Measurements from ENCODE around the gene ETFB. TPM values are rescaled to one million over a fixed set of nuclear protein-coding genes. Genes with fewer than 3 reads are reported as not detected.

The ETFB gene
- polyA plus RNA-seq, 6 donors from 2014 or later: 72.7 to 167 (median 101) TPM

DNA sequence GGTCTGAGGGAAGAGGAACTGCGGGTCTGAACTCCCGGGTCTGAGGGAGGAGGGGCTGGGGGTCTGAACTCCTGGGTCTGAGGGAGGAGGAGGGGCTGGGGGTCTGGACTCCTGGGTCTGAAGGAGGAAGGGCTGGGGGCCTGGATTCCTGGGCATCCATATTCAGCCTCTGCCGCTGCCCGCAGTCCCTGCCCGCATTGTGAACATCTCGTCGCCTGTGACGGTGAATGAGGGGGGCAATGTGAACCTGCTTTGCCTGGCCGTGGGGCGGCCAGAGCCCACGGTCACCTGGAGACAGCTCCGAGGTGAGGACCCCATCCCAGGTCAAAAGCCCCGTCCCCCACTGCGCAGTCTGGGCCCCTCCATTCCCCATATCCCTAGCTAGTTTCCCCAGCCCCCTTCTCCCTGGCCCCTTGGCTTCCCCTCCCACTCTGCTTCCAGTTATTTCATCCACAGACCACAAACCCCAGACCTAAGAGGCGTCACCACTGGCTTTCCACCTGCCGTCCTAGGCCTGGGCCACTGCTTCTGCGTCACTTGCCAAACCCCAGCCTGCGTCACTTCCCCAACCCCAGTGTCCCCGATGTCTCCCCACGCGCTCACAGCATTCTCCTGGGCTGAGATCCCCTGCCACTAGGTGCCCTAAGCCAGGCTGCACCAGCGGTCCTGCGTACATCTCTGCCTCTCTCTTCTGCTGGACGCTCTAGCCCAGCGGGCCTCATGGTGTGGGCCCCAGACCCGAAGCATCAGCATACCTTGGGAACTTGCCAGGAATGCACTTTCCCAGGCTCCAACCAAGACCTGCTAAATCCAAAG, 40.8 kb downstream of the ETFB start:
- Mint-ChIP-seq H3K9me3 (peaks cover under 1 to 7% (median 4%) of the 10 kb centered on the region in 7 donors), H3K27me3 (peaks cover 47 to 88% (median 83%) of the 10 kb centered on the region in 3 donors), H3K36me3 (peaks cover under 1 to 17% of the 10 kb centered on the region in 2 donors), H3K27ac (peak overlapping the region in 1 of 6 donors; percentile 7), H3K4me3 (peak overlapping the region in 2 of 8 donors; percentile 44 to 46), H3K4me1 (peaks cover 8 to 9% (median 8%) of the 10 kb centered on the region in 3 donors)
- ATAC-seq (ENCODE audit: low read depth in 2 of 2): peak; percentile 45 to 60
- no peak for DNase-seq

- peaks cover under 1 to 7% (median 4%) of the 10 kb centered on the region in 7 donors for H3K9me3 Mint-ChIP-seq
- H3K4me1 Mint-ChIP-seq: peaks cover 4 to 8% (median 8%) of the 10 kb centered on the region in 3 donors
- no peak for DNase-seq
- no peak overlapping the region for H3K27ac Mint-ChIP-seq
- peaks cover 45 to 86% (median 80%) of the 10 kb centered on the region in 3 donors for H3K27me3 Mint-ChIP-seq
- no peak for ATAC-seq (ENCODE audit: low read depth in 2 of 2)
- H3K36me3 Mint-ChIP-seq: peaks cover 0 to 17% of the 10 kb centered on the region in 2 donors
- no peak overlapping the region for H3K4me3 Mint-ChIP-seq
These were observed 42.1 kb downstream of the ETFB start for GRCh38 chr19:51324167-51324481.

DNA sequence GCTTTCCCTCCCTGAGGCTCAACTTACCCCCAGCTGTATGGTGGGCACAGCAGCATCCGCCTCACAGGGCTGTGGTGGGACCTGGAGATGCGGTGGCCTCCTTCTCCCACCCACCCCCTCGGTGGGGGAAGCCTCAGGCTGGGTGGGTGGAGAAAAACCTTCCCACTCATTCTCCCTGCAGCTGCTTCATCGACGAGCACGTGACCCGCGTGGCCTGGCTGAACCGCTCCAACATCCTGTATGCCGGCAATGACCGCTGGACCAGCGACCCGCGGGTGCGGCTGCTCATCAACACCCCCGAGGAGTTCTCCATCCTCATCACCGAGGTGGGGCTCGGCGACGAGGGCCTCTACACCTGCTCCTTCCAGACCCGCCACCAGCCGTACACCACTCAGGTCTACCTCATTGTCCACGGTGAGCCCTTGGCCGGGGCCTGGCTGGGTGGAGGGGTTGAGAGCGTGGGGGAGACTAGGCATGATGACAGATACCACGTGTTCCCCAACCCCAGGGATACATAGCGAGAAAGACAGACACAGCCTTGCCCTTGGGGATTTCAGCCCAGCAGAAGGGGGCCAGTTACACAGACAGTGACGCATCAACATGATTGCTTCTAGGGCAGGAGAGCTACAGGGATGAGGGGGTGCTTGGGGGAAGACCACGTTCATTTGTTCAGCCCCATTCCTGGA, 42.6 kb downstream of the ETFB start:
- Mint-ChIP-seq H3K4me1 (peaks cover 4 to 8% (median 8%) of the 10 kb centered on the region in 3 donors), H3K9me3 (peaks cover 2 to 7% (median 4%) of the 10 kb centered on the region in 7 donors), H3K27ac (peak overlapping the region in 1 of 6 donors; percentile 25), H3K4me3 (no peak overlapping the region), H3K27me3 (peaks cover 47 to 84% (median 77%) of the 10 kb centered on the region in 3 donors), H3K36me3 (peaks cover 0 to 17% of the 10 kb centered on the region in 2 donors)
- ATAC-seq (ENCODE audit: low read depth in 2 of 2) (no peak), DNase-seq (no peak)

DNA sequence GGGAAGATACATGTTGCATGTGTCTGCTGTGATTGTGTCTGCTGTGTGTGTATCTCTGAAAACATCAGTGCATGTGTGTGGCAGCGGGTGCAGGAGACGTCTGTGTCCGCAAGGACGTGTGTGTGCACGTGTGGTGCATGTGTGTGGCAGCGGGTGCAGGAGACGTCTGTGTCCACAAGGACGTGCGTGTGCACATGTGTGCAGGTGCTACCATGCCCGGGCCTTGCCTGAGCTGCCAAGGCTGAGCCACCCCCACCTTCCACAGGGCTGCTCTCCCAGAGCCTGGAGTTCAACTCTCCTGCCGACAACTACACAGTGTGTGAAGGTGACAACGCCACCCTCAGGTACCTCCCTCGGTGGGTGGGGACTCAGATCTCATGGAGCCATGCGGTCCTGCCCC, 44.4 kb downstream of the ETFB start:
- Mint-ChIP-seq H3K36me3 (peaks cover 0 to 10% of the 10 kb centered on the region in 2 donors), H3K4me3 (no peak overlapping the region), H3K4me1 (peaks cover 0 to 1% (median 0%) of the 10 kb centered on the region in 3 donors), H3K9me3 (peaks cover 1 to 6% (median 4%) of the 10 kb centered on the region in 7 donors), H3K27me3 (peaks cover 42 to 70% (median 65%) of the 10 kb centered on the region in 3 donors), H3K27ac (peak overlapping the region in 1 of 6 donors; percentile 49)
- no peak for DNase-seq
- no peak for ATAC-seq (ENCODE audit: low read depth in 2 of 2)

DNA sequence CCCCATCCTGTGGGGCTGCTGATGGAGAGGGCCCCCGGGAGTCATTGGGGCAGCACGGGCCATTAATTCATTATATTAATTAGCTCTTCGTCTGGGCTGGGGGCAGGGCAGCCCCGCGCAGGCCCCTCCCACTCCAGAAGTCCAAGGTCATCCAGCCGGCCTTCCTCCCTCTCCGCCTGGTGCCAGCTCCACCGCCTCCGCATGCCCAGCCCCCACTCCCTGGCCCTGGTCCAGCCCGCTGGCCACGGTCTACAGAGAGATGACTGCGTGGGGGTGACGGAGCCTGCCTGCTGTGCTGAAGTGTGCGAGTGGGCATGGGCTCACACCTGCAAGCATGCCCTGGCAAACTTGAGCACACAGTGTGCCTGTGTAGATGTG, 45.9 kb downstream of the ETFB start:
- peaks cover 44 to 58% (median 58%) of the 10 kb centered on the region in 3 donors for H3K27me3 Mint-ChIP-seq
- H3K9me3 Mint-ChIP-seq: peaks cover 1 to 8% (median 4%) of the 10 kb centered on the region in 7 donors
- ATAC-seq (ENCODE audit: low read depth in 2 of 2) (no peak), DNase-seq (no peak)
- H3K4me1 Mint-ChIP-seq: no peaks in the 10 kb centered on the region
- H3K36me3 Mint-ChIP-seq: peaks cover 3 to 14% of the 10 kb centered on the region in 2 donors
- no peak overlapping the region for H3K4me3 Mint-ChIP-seq
- no peak overlapping the region for H3K27ac Mint-ChIP-seq

- H3K36me3 Mint-ChIP-seq: peaks cover 5 to 19% of the 10 kb centered on the region in 2 donors
- DNase-seq (no peak), ATAC-seq (ENCODE audit: low read depth in 2 of 2) (no peak)
- no peak overlapping the region for H3K4me3 Mint-ChIP-seq
- H3K9me3 Mint-ChIP-seq: peaks cover 1 to 13% (median 6%) of the 10 kb centered on the region in 7 donors
- H3K4me1 Mint-ChIP-seq: no peaks in the 10 kb centered on the region
- peaks cover 45 to 58% (median 58%) of the 10 kb centered on the region in 3 donors for H3K27me3 Mint-ChIP-seq
- H3K27ac Mint-ChIP-seq: no peak overlapping the region
These were observed 46.4 kb downstream of the ETFB start for GRCh38 chr19:51319649-51320279.

GRCh38 chr19:51318687-51319648, 47.2 kb downstream of the ETFB start:
- ATAC-seq (ENCODE audit: low read depth in 2 of 2) (no peak), DNase-seq (no peak)
- Mint-ChIP-seq H3K9me3 (peaks cover 3 to 17% (median 8%) of the 10 kb centered on the region in 7 donors), H3K4me1 (peaks cover 0 to 7% (median 3%) of the 10 kb centered on the region in 3 donors), H3K27ac (no peak overlapping the region), H3K36me3 (peaks cover 5 to 21% of the 10 kb centered on the region in 2 donors), H3K27me3 (peaks cover 41 to 57% (median 54%) of the 10 kb centered on the region in 3 donors), H3K4me3 (no peak overlapping the region)

GRCh38 chr19:51317968-51318367, 48.2 kb downstream of the ETFB start:
- Mint-ChIP-seq H3K4me1 (peaks cover 4 to 13% (median 12%) of the 10 kb centered on the region in 3 donors), H3K4me3 (no peak overlapping the region), H3K27ac (peak overlapping the region in 1 of 6 donors; percentile 35), H3K36me3 (peaks cover 5 to 20% of the 10 kb centered on the region in 2 donors), H3K27me3 (peaks cover 46 to 57% (median 52%) of the 10 kb centered on the region in 3 donors), H3K9me3 (peaks cover 4 to 17% (median 8%) of the 10 kb centered on the region in 7 donors)
- DNase-seq (no peak), ATAC-seq (ENCODE audit: low read depth in 2 of 2) (no peak)

- Mint-ChIP-seq H3K9me3 (peaks cover 1 to 17% (median 8%) of the 10 kb centered on the region in 7 donors), H3K27ac (peak overlapping the region in 1 of 6 donors; percentile 76), H3K27me3 (peaks cover 45 to 55% (median 52%) of the 10 kb centered on the region in 3 donors), H3K4me3 (no peak overlapping the region), H3K36me3 (peaks cover 5 to 14% of the 10 kb centered on the region in 2 donors), H3K4me1 (peaks cover 6 to 14% (median 14%) of the 10 kb centered on the region in 3 donors)
- DNase-seq: no peak
- no peak for ATAC-seq (ENCODE audit: low read depth in 2 of 2)
These were observed 48.8 kb downstream of the ETFB start for GRCh38 chr19:51317376-51317775.

- Mint-ChIP-seq H3K27me3 (peaks cover 47 to 54% (median 50%) of the 10 kb centered on the region in 3 donors), H3K4me1 (peaks cover 9 to 16% (median 14%) of the 10 kb centered on the region in 3 donors), H3K36me3 (peaks cover 5 to 11% of the 10 kb centered on the region in 2 donors), H3K9me3 (peaks cover 1 to 17% (median 8%) of the 10 kb centered on the region in 7 donors), H3K27ac (peak overlapping the region in 1 of 6 donors; percentile 22), H3K4me3 (no peak overlapping the region)
- DNase-seq: no peak
- ATAC-seq (ENCODE audit: low read depth in 2 of 2): no peak
These were observed 49.5 kb downstream of the ETFB start for GRCh38 chr19:51316688-51317087.

DNA sequence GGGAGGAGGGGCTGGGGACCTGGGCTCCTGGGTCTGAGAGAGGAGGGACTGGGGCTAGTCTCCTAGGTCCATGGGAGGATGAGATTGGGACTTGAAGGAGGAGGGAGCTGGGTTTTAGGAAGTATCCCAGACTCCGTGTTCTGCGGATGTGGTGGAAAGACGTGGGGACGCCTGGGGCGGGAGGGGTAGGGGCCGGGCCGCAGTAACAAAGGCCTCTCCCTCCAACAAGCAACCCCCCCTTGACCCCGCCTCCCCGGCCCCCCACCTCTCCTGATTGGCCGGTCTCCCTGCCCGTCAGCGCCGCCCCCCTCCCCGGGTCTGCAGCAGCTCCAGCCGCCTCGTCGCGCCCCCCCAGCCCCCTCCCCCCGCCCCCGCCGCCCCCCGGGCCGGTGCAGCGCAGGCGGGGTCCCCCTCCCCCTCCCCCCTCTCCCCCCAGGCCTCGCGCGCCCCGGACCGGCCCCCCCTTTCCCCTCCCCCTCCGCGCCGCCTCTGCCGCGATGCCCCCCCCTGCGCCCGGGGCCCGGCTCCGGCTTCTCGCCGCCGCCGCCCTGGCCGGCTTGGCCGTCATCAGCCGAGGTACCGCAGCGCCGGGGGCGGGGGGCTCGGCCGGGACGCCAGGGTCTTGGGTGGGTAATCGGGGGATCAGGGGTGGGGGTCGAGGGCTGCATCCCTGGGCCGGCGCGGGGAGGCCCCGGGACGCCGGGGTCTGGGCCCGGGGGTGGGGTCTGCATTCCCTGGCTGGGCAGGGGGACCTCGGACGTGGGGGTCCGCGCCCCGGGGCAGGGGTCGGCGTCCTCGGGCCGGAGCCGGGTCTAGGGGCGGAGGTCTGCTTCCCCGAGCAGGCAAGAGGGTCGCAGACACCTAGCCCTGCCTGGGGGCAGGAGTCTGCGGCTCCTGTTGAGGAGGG, 54.6 kb downstream of the ETFB start, which contains the start of gene IGLON5:
Gene IGLON5 (plus strand): TSS at position 294 of the 907 bp plus-strand sequence. CDS start 204 bp downstream, at position 498.
- DNase-seq (no peak), ATAC-seq (ENCODE audit: low read depth in 2 of 2) (no peak)
- Mint-ChIP-seq H3K4me3 (peak within 1 kb of the TSS in 1 of 8 donors; percentile 12), H3K4me1 (peaks cover 9 to 26% (median 14%) of the 10 kb centered on the region in 3 donors), H3K27me3 (peaks cover 47 to 69% (median 67%) of the 10 kb centered on the region in 3 donors), H3K27ac (peak within 1 kb of the TSS in 1 of 6 donors; percentile 86), H3K9me3 (peaks cover 4 to 42% (median 23%) of the 10 kb centered on the region in 7 donors), H3K36me3 (peaks cover 5 to 33% of the 10 kb centered on the region in 2 donors)
